Measurements from ENCODE around the gene XRCC5. TPM values are rescaled to one million over a fixed set of nuclear protein-coding genes. Genes with fewer than 3 reads are reported as not detected.

XRCC5 gene
- total RNA-seq, 2 donors from 2014 or later, result 116 to 152 TPM

- H3K27me3 ChIP-seq (replicated peaks; ENCODE audit: insufficient read depth), result no peaks in the 10 kb centered on the region
- no peak overlapping the region for H3K4me3 ChIP-seq
- 94% methylated on average over 4 of the region's 4 CpGs for WGBS
- no peak for DNase-seq (ENCODE audit: low spot score)
- no peaks in the 10 kb centered on the region for H3K4me1 ChIP-seq (replicated peaks)
- H3K27ac ChIP-seq, result no peak overlapping the region
- intact Hi-C loops (cut with DNase I), result no loop called here
- no peaks in the 10 kb centered on the region for H3K9me3 ChIP-seq
- TF ChIP-seq CTCF (IDR thresholded peaks at IDR 0.05), result no peak
- TF ChIP-seq POLR2AphosphoS5 (IDR thresholded peaks at IDR 0.05), result no peak
- TF ChIP-seq POLR2A (IDR thresholded peaks at IDR 0.05), result no peak
- no peaks in the 10 kb centered on the region for H3K36me3 ChIP-seq
Measured at GRCh38 chr2:216233281-216233995, 124.3 kb downstream of the XRCC5 start.

- WGBS, result 94% methylated on average over 3 of the region's 3 CpGs
- TF ChIP-seq CTCF (IDR thresholded peaks at IDR 0.05) (no peak), POLR2AphosphoS5 (IDR thresholded peaks at IDR 0.05) (no peak), POLR2A (IDR thresholded peaks at IDR 0.05) (no peak)
- Histone ChIP-seq H3K4me3 (no peak overlapping the region), H3K36me3 (no peaks in the 10 kb centered on the region), H3K27ac (no peak overlapping the region), H3K9me3 (no peaks in the 10 kb centered on the region), H3K4me1 (replicated peaks) (no peaks in the 10 kb centered on the region), H3K27me3 (replicated peaks; ENCODE audit: insufficient read depth) (no peaks in the 10 kb centered on the region)
- no peak for DNase-seq (ENCODE audit: low spot score)
- intact Hi-C loops (cut with DNase I), result no loop called here
Measured at GRCh38 chr2:216234106-216234505, 125.0 kb downstream of the XRCC5 start.

GRCh38 chr2:216235462-216235861 is 126.3 kb downstream of the XRCC5 start:
- TF ChIP-seq CTCF (IDR thresholded peaks at IDR 0.05), result no peak
- TF ChIP-seq POLR2A (IDR thresholded peaks at IDR 0.05), result no peak
- TF ChIP-seq POLR2AphosphoS5 (IDR thresholded peaks at IDR 0.05), result no peak
- Histone ChIP-seq H3K4me3 (no peak overlapping the region), H3K4me1 (replicated peaks) (no peaks in the 10 kb centered on the region), H3K27ac (no peak overlapping the region), H3K36me3 (no peaks in the 10 kb centered on the region), H3K27me3 (replicated peaks; ENCODE audit: insufficient read depth) (no peaks in the 10 kb centered on the region), H3K9me3 (no peaks in the 10 kb centered on the region)
- intact Hi-C loops (cut with DNase I), result no loop called here
- WGBS, result 84% methylated on average over 2 of the region's 2 CpGs
- no peak for DNase-seq (ENCODE audit: low spot score)

- no peak for DNase-seq (ENCODE audit: low spot score)
- intact Hi-C loops (cut with DNase I), result no loop called here
- TF ChIP-seq POLR2A (IDR thresholded peaks at IDR 0.05) (no peak), POLR2AphosphoS5 (IDR thresholded peaks at IDR 0.05) (no peak), CTCF (IDR thresholded peaks at IDR 0.05) (no peak)
- Histone ChIP-seq H3K27me3 (replicated peaks; ENCODE audit: insufficient read depth) (no peaks in the 10 kb centered on the region), H3K4me3 (no peak overlapping the region), H3K36me3 (no peaks in the 10 kb centered on the region), H3K4me1 (replicated peaks) (no peaks in the 10 kb centered on the region), H3K27ac (no peak overlapping the region), H3K9me3 (no peaks in the 10 kb centered on the region)
- 92% methylated on average over 1 of the region's 1 CpG for WGBS
Measured at GRCh38 chr2:216235896-216236295, 126.7 kb downstream of the XRCC5 start.

GRCh38 chr2:216236486-216236885 is 127.3 kb downstream of the XRCC5 start:
- Histone ChIP-seq H3K4me1 (replicated peaks) (no peaks in the 10 kb centered on the region), H3K4me3 (no peak overlapping the region), H3K27me3 (replicated peaks; ENCODE audit: insufficient read depth) (no peaks in the 10 kb centered on the region), H3K9me3 (no peaks in the 10 kb centered on the region), H3K36me3 (no peaks in the 10 kb centered on the region), H3K27ac (no peak overlapping the region)
- DNase-seq (ENCODE audit: low spot score), result no peak
- intact Hi-C loops (cut with DNase I), result no loop called here
- 4% methylated on average over 1 of the region's 1 CpG for WGBS
- no peak for TF ChIP-seq CTCF (IDR thresholded peaks at IDR 0.05)
- no peak for TF ChIP-seq POLR2AphosphoS5 (IDR thresholded peaks at IDR 0.05)
- no peak for TF ChIP-seq POLR2A (IDR thresholded peaks at IDR 0.05)

Data from prostate gland (tissue), 2 donors.